SK-N-SH (cell line): Measurements from ENCODE around the gene FCMR.

ENCODE experiments used
- POLR2AphosphoS5 ChIP-seq: IDR thresholded peaks from 2 replicates; pipeline ENCODE4 v1.6.1; 2012; ENCODE audit warnings: low read depth, low read length
- TF ChIP-seq, protein P1 (sequence below): fragments of 200-600 bp; sonication (generic); IDR thresholded peaks from 2 replicates; pipeline ENCODE4 v1.6.1; 2017; ENCODE audit warnings: antibody characterized with exemption, mild to moderate bottlenecking, moderate library complexity

DNA sequence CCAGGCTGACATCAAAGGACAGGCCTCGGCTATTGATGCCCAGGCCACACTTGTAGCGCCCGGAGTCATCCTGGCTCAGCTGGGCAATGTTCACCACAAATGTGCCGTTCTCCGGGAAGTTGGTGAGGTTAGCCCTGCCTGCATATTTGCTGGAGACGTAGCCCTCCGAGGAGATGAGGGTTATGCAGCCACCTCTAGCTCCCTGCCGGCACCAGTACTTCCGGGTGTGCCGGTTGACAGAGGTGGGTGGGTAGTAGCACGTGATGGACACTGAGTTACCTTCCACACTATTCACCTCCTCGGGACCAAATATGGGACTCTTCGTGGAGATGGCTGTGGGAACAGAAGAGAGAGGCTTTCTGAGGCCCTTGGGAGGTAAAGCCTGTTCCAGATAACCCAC, 17.4 kb upstream of the FCMR start:
- TF ChIP-seq POLR2AphosphoS5: no peak
- TF ChIP-seq, protein P1, sequence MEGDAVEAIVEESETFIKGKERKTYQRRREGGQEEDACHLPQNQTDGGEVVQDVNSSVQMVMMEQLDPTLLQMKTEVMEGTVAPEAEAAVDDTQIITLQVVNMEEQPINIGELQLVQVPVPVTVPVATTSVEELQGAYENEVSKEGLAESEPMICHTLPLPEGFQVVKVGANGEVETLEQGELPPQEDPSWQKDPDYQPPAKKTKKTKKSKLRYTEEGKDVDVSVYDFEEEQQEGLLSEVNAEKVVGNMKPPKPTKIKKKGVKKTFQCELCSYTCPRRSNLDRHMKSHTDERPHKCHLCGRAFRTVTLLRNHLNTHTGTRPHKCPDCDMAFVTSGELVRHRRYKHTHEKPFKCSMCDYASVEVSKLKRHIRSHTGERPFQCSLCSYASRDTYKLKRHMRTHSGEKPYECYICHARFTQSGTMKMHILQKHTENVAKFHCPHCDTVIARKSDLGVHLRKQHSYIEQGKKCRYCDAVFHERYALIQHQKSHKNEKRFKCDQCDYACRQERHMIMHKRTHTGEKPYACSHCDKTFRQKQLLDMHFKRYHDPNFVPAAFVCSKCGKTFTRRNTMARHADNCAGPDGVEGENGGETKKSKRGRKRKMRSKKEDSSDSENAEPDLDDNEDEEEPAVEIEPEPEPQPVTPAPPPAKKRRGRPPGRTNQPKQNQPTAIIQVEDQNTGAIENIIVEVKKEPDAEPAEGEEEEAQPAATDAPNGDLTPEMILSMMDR: no peak
